Amygdala (tissue), 56 donors: ENCODE measurements around the gene C17orf75.
A peak's percentile ranks its signal among the peaks of the same experiment; 100 is the strongest.

Experiments used
- DNase-seq, 56 donors: peaks; one replicate each; lab custom pipeline; 2025; lab: John Stamatoyannopoulos, UW

The C17orf75 gene

GRCh38 chr17:32307658-32308057, 34.3 kb downstream of the C17orf75 start:
- DNase-seq = no peak

- no peak for DNase-seq
Measured at GRCh38 chr17:32305049-32305448, 36.9 kb downstream of the C17orf75 start.

- peak in 1 of 56 donors; percentile 10 for DNase-seq
Measured at GRCh38 chr17:32303781-32304288, 38.1 kb downstream of the C17orf75 start.

GRCh38 chr17:32302860-32303649, 38.9 kb downstream of the C17orf75 start:
- no peak for DNase-seq

GRCh38 chr17:32302037-32302436, 39.9 kb downstream of the C17orf75 start:
- DNase-seq = no peak

- no peak for DNase-seq
Measured at GRCh38 chr17:32299580-32300164, 42.3 kb downstream of the C17orf75 start.

- no peak for DNase-seq
Measured at GRCh38 chr17:32298721-32299579, 43.0 kb downstream of the C17orf75 start.

GRCh38 chr17:32298298-32298697, 43.7 kb downstream of the C17orf75 start:
- DNase-seq = no peak

GRCh38 chr17:32297860-32298259, 44.1 kb downstream of the C17orf75 start:
- no peak for DNase-seq

- no peak for DNase-seq
Measured at GRCh38 chr17:32297424-32297823, 44.5 kb downstream of the C17orf75 start.

GRCh38 chr17:32292094-32292493, 49.9 kb downstream of the C17orf75 start:
- no peak for DNase-seq

GRCh38 chr17:32289471-32290070, 52.4 kb downstream of the C17orf75 start:
- DNase-seq = no peak

- DNase-seq = no peak
Measured at GRCh38 chr17:32288615-32289014, 53.4 kb downstream of the C17orf75 start.

- DNase-seq = no peak
Measured at GRCh38 chr17:32287804-32288511, 54.0 kb downstream of the C17orf75 start.

GRCh38 chr17:32286518-32286900, 55.5 kb downstream of the C17orf75 start:
- no peak for DNase-seq

GRCh38 chr17:32285746-32286517, 56.0 kb downstream of the C17orf75 start:
- peak in 45 of 56 donors; percentile 18 to 86 (median 58) for DNase-seq

GRCh38 chr17:32285306-32285705, 56.7 kb downstream of the C17orf75 start:
- DNase-seq = no peak

- peak in 18 of 56 donors; percentile 8 to 54 (median 22) for DNase-seq
Measured at GRCh38 chr17:32283745-32284201, 58.2 kb downstream of the C17orf75 start.

- peak in 2 of 56 donors; percentile 44 to 70 for DNase-seq
Measured at GRCh38 chr17:32281011-32281451, 60.9 kb downstream of the C17orf75 start.
